Fibroblast of mammary gland (primary cell): ENCODE data around the gene OR4D2.

Experiments
- DNase-seq: peaks from one replicate; pipeline ENCODE4 v3.0.0-alpha.2; 2010; ENCODE audit warnings: low read depth
- H3K4me3 ChIP-seq: 2 replicates; pipeline ENCODE4 v1.5.1; 2011; ENCODE audit warnings: low read depth, mild to moderate bottlenecking, low read length, moderate library complexity; ENCODE audit not compliant: control insufficient read depth
- CTCF ChIP-seq: conservative IDR thresholded peaks from 2 replicates; pipeline ENCODE4 v1.5.1; 2011; ENCODE audit warnings: low read depth, low read length, inconsistent platforms; ENCODE audit not compliant: control insufficient read depth, insufficient read depth

OR4D2 gene

GRCh38 chr17:58172369-58173071 is 5.7 kb downstream of the OR4D2 start:
- TF ChIP-seq CTCF = peak; percentile 45
- H3K4me3 ChIP-seq = no peak overlapping the region
- DNase-seq = peak; percentile 42

- no peak for TF ChIP-seq CTCF
- no peak for DNase-seq
- H3K4me3 ChIP-seq = no peak overlapping the region
Observed at GRCh38 chr17:58174871-58175270, 8.1 kb downstream of the OR4D2 start.

- peak; percentile 18 for DNase-seq
- TF ChIP-seq CTCF = no peak
Observed at GRCh38 chr17:58176200-58176599, 9.4 kb downstream of the OR4D2 start.

GRCh38 chr17:58181796-58182195 is 15.0 kb downstream of the OR4D2 start:
- no peak for DNase-seq
- H3K4me3 ChIP-seq = no peak overlapping the region
- TF ChIP-seq CTCF = no peak

More at GRCh38 chr17:58176200-58176599, 9.4 kb downstream of the OR4D2 start:
- H3K4me3 ChIP-seq = no peak overlapping the region

- no peak for DNase-seq
- H3K4me3 ChIP-seq = no peak overlapping the region
- TF ChIP-seq CTCF = no peak
Observed at GRCh38 chr17:58183514-58183913, 16.7 kb downstream of the OR4D2 start.

- no peak for DNase-seq
- H3K4me3 ChIP-seq = no peak overlapping the region
- no peak for TF ChIP-seq CTCF
Observed at GRCh38 chr17:58184308-58184985, 17.7 kb downstream of the OR4D2 start.
